Posterior cingulate gyrus (tissue), 11 donors: Measurements from ENCODE around the gene SLC12A9.

Source experiments
- DNase-seq, 10 donors: peaks; one replicate each; pipeline versions ENCODE4 v3.0.0 to v3.0.0-alpha.2; 2020 to 2021; ENCODE audit warnings: mixed read lengths in 3 of 10
- intact Hi-C: fragments of 100-400 bp; cut with DNase I; formaldehyde crosslinking; loops from one replicate; pipeline ENCODE4 v1.15.1; 2023

Gene SLC12A9

DNA sequence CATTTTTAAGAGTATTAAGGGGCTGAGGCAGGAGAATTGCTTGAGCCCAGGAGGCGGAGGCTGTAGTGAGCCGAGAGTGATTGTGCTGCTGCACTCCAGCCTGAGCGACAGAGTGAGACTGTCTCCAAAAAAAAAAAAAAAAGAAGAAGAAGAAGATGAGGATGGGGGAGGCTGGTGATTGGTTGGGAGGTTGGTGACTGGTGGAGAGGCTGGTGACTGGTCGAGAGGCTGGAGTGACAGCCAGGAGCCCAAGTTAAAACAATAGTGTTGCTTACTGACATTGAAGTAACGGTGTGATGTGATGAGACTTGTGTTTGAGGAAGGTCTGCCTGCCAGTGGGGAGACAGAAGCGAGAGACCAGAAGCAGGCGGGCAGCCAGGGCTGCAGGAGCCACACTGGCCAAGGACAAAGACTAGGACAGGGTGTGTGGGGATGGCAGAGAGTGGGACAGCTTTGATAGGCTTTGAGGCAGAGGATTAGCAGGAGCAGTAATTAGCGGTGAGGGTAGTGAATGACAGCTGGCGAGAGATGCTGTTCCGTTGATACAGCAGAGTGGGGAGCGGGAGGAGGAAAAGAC is 27.3 kb downstream of the SLC12A9 start:
- intact Hi-C loops: no loop called here
- peak in 1 of 10 donors; percentile 66 for DNase-seq

GRCh38 chr7:100880645-100881044 is 28.1 kb downstream of the SLC12A9 start:
- intact Hi-C loops: no loop called here
- DNase-seq: peak in 1 of 10 donors; percentile 29

DNA sequence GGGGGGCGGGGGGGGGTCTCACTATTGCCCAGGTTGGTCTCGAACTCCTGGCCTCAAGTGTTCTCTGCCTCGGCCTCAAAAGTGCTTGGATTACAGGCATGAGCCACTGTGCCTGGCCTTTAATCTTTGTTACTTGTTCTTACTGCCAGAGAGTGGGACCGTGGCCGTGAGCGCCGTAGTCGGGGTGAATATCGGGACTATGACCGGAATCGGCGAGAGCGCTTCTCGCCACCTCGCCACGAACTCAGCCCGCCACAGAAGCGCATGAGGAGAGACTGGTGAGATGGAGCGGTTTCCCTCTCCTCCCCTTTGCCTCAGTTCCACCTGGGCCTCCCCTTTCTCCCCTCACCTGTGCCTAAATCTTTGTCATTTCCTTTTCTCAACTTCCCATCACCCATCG is 28.6 kb downstream of the SLC12A9 start:
- peak in 1 of 10 donors; percentile 21 for DNase-seq
- intact Hi-C loops: no loop called here

DNA sequence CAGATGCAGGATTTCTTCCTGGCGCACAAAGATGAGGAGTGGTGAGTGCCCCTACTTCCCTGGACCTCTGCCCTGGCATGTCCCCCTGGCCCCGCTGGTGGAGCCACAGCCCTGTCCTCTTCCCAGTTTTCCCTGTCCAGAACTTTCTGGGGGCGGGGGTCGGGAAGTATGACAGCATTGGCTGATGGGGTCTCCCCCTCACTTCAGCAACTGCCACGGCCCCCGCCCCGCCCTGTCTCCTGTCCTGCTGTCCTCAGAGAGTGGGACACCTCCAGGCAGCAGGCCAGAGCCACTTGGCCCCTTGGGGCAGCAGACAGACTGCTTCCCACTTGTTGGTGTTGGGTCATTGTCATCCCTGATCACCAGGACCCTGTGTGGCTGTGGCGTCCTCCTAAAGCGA is 29.7 kb downstream of the SLC12A9 start:
- intact Hi-C loops: no loop called here

GRCh38 chr7:100882785-100883526 is 30.4 kb downstream of the SLC12A9 start:
- intact Hi-C loops: no loop called here
- peak in 2 of 10 donors; percentile 86 to 92 for DNase-seq

More for the DNA sequence above, 29.7 kb downstream of the SLC12A9 start:
- no peak for DNase-seq

DNA sequence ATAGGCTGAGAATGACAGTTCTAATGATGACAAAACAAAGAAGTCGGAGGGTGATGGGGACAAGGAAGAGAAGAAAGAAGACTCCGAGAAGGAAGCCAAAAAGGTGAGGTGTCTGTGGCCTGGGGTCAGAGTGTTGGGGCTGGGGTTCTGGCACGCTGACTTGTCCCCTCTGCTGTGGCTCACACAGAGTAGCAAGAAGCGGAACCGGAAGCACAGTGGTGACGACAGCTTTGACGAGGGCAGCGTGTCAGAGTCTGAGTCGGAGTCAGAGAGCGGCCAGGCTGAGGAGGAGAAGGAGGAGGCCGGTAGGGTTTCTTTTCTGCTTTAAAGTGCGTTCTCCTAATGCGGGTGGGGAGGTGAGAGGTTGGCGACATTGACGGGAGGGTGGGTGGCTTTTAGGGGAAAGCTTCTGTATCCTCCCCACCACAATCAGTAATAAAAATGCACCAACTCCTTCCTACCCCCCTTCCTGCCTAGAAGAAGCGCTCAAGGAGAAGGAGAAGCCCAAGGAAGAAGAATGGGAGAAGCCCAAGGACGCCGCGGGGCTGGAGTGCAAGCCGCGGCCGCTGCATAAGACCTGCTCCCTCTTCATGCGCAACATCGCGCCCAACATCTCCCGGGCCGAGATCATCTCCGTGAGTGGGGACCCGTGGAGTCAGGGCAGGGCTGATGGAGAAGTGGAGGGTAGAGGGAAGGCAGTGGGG is 32.4 kb downstream of the SLC12A9 start:
- DNase-seq: no peak
- intact Hi-C loops: no loop called here

GRCh38 chr7:100885440-100886141 is 33.1 kb downstream of the SLC12A9 start:
- DNase-seq: no peak
- intact Hi-C loops: no loop called here

DNA sequence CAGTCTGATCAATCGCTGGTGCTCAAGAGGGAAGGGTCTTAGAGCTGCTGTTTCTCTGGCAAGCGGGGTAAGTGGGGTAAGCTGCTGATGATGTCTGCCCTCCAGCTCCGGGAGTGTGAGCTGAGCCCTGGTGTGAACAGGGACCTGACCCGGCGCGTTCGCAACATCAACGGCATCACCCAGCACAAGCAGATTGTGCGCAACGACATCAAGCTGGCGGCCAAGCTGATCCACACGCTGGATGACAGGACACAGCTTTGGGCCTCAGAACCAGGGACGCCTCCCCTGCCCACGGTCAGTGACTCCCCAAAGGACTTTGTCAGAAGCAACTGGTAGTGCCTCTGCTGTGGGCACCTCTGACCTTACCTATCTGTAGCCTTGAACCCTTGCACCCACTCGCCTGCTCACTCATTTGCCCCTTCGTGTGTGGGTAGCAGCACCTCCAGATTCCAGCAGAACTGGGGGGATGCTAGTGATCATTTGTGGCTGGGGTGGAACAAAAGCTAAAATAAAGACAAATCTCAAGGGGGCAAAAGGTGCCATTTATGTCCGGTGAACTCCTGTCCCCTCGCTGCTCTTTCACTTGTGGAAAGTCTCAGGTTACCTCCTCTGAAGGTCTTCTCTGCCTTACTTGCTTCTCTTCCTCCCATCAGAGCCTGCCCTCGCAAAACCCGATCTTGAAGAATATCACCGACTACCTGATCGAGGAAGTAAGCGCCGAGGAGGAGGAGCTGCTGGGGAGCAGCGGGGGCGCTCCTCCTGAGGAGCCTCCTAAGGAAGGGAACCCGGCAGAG is 33.8 kb downstream of the SLC12A9 start:
- intact Hi-C loops: no loop called here

DNA sequence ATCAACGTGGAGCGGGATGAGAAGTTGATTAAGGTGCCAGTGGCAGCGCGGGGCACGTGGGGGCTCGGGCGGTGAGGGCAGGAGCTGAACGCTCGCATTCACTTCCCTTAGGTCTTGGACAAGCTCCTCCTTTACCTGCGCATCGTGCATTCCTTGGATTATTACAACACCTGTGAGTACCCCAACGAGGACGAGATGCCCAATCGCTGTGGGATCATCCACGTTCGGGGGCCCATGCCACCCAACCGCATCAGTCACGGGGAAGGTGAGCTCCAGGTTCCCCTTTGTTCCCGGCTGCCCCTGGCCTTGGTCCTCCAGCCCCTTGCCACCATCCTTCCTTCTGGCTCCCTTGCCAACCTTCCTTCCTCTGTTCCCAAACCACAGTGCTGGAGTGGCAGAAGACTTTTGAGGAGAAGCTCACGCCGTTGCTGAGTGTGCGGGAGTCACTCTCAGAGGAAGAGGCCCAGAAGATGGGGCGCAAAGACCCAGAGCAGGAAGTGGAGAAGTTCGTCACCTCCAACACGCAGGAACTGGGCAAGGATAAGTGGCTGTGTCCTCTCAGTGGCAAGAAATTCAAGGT is 34.5 kb downstream of the SLC12A9 start:
- DNase-seq: no peak
- intact Hi-C loops: no loop called here

More for the DNA sequence above, 33.8 kb downstream of the SLC12A9 start:
- DNase-seq: no peak

GRCh38 chr7:100887516-100888290 is 35.2 kb downstream of the SLC12A9 start:
- intact Hi-C loops: loop anchor here (2.0 kb wide), 1 partner anchor 13 kb away; the partner anchor contains the start of gene SRRT
- DNase-seq: peak in 1 of 10 donors; percentile 77

- intact Hi-C loops: loop anchor here (2.0 kb wide), 1 partner anchor 14 kb away; the partner anchor contains the start of gene SRRT
- DNase-seq: peak in 1 of 10 donors; percentile 18
Measured at GRCh38 chr7:100888291-100888987, 35.9 kb downstream of the SLC12A9 start.

DNA sequence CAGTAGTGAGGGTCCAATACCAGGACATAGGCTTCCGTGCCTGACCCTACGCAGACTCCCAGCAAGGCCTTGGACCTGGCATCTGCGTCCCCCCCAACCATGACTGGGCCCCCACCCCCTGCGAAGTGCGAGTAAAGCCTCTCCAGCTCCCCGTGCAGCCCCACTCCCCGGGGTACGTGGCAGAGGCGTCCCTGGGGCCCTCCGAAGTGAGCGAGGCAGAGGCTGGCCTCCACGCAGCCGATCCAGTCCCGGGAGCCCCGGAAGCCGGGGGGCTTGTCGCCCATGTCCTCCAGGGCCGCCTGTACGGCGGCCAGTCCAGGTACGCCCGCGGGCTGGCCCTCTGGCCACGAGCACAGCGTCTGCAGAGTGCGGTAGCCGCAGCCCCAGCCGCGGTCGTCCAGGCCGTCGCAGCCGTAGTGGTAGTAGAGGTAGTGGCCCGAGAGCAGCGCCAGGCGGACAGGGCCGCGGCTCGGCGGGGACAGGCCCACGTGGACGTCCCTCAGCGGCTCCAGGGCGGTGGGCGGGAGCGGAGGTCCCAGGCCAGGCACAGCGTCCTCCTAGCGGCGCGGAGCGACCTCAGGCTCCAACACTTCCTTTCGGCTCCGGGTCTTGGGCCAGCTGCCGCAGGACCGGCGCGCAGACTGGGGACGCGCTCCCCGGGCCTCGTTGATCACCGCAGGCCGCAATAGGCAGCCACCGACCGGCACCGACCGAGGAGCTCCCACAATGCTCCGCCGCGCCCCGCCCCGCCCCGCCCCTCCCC is 36.7 kb downstream of the SLC12A9 start, which contains the start of gene UFSP1:
Gene UFSP1 (minus strand): TSS at position 728 of the 763 bp plus-strand sequence. CDS start 444 bp downstream, at position 284.
- intact Hi-C loops: loop anchor here (2.0 kb wide), 1 partner anchor 14 kb away; the partner anchor contains the start of gene SRRT
- DNase-seq: peak in 1 of 10 donors; percentile 82

DNA sequence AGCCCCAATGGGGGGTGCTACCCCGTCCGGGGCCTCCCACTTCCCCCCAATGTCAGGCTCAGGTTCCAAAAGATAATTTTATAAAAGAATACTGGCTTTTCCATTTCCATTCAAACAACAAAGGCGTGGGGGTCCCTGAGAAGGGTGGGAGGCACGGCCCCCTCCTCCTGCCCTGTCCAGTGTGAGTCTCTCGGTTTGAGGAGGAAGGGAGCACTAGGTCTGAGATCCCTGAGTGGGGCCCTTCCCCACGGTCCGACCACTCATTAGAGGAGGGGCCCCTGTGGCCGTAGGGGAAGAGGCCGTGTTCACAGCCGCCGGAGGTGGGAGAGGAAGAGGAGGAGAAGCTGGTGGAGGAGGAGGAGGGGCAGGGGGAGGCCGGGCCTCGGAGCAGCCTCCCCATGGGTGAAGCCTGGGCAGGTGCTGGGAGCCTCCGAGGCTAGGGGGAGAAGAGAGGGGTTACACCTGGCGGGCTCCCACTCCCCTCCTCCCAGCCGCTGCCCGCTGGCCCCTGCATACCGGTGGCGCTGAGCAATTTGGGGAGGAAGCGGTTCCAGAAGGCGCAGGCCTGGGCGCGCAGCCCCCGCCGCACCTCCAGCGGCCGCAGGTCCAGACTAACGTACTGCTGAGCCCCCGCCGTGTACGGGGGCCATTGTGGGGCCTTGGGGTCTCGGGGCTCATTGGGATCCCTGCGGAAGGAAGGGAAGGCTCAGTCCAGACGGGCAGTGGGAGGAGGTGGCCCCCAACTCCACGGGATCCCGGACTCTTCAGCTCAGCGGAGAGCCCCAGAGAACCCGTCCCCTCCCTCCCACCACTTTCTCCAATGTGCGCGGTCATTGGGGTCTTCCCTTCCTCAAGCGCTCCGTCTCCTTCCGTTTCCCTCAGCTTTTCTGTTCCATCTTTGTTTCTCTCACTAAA is 38.4 kb downstream of the SLC12A9 start:
- intact Hi-C loops: no loop called here

DNA sequence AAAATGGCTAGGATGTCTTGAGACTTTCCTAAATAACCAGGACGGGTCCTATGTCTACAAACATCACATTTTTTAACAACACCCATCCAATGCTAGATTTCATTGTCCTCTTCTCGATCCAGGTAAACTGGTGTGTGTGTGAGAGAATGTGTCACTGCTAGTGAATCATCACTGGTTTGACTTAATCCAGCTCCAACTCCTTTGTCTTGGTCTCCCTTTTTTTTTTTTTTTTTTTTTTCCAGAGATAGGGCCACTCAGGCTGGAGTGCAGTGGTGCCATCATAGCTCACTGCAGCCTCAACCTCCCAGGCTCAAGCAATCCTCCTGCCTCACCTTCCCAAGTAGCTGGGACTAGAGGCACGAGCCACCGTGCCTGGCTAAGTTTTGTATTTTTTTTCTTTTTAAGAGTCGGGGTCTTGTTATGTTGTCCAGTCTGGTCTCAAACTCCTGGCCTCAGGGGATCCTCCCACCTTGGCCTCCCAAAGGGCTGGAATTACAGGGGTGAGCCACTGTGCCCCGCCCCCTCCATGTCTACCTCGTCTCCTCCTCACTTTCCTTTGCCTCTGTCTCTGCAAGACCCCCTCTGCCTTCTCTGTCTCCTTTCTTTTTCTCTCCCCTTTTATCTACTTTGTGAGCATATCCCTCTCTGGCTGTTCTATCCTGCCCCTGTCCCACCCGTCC is 39.2 kb downstream of the SLC12A9 start:
- intact Hi-C loops: no loop called here
- peak in 2 of 10 donors; percentile 24 to 44 for DNase-seq

More for the DNA sequence above, 38.4 kb downstream of the SLC12A9 start:
- DNase-seq: no peak
